Mucosa of gallbladder (tissue), 1 donor: ENCODE data around the gene PHF2. TPM values are rescaled to one million over a fixed set of nuclear protein-coding genes. Genes with fewer than 3 reads are reported as not detected.

ENCODE experiments used
- DNase-seq: peaks from one replicate; pipeline ENCODE4 v3.0.0-alpha.2; 2020; ENCODE audit warnings: low spot score
- total RNA-seq: library from RNA; stranded (reverse); gene quantifications from one replicate; pipeline ENCODE4 v1.2.1, GENCODE V29; 2021
- donor health status: DM: no; HTN: no; CAD: no.

The PHF2 gene
- total RNA-seq, 1 donor from 2014 or later: 31.0 TPM

DNA sequence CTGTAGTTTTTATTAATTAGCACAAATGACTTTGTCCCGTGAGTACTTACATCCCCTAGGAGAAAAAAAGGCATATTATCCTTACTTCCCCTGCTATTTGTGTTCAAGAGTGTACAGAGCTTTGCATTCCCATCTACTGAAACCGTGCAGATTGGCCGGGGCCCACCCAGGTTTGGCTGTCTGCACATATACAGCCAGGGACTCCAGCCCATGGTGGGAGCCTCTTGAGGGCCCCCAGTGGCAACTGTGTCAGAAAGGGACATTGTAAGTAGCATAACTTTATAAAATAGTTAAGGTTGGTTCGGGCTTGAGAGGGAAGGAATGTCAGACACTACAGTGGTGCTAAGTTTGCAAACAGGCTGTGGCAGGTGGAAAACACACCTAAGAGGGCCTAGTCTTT lies 24.7 kb downstream of the PHF2 start:
- no peak for DNase-seq

DNA sequence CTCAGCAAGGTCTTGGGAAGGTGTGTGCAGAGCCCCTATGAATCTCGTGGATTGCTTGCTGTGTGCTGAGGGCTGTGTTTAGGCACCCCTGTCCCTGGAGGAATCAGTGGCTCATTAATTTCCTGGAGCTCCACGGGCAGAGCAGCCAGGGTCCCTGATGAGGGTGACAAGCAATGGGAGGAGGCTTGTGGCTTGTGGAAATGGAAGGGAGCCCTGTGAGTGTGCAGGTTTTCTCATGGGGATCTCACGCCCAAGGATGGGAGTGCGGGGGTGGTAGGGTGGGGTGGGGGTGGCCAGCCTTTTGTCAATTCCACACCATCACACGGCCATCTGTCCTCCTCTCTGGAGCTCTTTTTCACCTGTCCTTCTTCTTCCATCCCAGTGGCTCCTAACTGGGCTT lies 25.3 kb downstream of the PHF2 start:
- DNase-seq: no peak

- no peak for DNase-seq
These were observed 26.6 kb downstream of the PHF2 start for GRCh38 chr9:93603011-93603410.

DNA sequence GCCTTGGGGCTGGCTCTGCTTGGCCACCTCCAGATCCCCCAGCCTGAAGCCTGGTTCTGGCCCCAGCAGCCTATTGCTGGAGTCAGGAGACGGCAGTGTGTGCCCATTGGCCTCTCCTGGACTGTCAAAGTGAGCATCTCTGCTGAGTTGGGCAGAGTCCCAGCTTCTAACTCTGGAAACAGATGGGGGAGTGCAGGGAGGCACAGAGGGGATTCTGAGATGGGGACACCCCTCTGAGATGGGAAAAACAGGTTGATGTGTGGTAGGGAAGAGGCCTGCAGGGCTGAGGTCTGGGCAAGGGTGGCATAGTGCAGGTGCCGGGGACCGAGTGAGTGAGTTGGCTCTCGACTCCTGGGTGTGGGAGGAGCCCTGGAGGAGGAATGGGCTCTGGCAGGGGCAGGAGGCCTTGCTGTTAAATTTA lies 27.5 kb downstream of the PHF2 start:
- no peak for DNase-seq

DNA sequence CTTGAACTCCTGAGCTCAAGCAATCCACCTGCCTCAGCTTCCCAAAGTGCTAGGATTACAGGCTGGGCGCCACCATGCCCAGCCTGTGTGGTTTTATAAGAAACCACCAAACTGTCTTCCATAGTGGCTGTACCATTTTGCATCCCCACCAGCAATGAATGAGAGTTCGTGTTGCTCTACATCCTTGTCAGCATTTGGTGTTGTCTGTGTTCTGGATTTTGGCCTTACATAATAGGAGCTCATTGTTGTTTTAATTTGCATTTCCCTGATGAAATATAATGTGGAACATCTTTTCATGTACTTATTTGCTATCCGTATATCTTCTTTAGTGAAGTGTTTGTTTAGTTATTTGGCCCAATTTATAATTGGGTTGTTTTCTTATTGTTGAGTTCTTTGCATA lies 29.8 kb downstream of the PHF2 start:
- no peak for DNase-seq

- no peak for DNase-seq
These were observed 33.8 kb downstream of the PHF2 start for GRCh38 chr9:93610206-93610605.

- DNase-seq: no peak
These were observed 35.8 kb downstream of the PHF2 start for GRCh38 chr9:93612052-93612795.

DNA sequence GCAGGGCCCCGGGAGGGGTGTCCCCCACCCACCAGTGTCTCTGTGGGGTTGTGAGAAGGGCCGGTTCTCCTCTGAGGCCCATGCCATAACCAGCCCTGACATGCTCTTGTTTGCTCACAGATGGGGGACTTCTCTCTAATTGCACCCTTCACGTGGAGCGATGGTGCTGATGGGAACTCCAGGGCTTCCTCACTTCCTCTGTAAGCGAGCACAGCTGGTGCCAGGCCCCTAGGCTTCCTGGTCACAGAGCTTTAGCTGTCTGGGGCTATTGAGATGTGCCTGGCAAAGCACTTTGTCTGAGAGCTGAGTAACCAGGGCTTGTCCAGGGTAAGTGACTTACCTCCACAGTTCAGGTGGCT lies 36.4 kb downstream of the PHF2 start:
- DNase-seq: no peak

DNA sequence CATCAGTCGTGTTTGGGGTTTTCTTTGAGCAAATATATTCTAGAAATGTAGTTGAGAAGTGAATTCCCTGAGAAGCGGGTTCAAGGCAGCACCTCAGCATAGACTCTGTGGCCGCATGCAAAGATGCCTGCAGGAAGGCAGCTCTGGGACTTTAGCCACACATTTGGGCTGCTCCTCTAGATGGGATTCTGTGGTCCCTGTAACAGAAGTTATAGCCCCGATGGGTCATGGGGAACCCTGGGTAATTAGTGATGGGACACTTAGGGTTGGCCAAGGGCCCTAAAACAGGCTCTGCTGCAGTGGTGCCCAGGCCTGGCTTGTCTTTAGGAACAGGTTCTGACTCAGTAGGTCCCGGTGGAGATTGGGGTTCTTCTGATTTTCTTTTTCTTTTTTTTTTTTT lies 36.8 kb downstream of the PHF2 start:
- DNase-seq: no peak

- no peak for DNase-seq
These were observed 37.4 kb downstream of the PHF2 start for GRCh38 chr9:93613791-93614190.

- no peak for DNase-seq
These were observed 38.6 kb downstream of the PHF2 start for GRCh38 chr9:93614830-93615468.

- DNase-seq: no peak
These were observed 39.7 kb downstream of the PHF2 start for GRCh38 chr9:93616044-93616443.

DNA sequence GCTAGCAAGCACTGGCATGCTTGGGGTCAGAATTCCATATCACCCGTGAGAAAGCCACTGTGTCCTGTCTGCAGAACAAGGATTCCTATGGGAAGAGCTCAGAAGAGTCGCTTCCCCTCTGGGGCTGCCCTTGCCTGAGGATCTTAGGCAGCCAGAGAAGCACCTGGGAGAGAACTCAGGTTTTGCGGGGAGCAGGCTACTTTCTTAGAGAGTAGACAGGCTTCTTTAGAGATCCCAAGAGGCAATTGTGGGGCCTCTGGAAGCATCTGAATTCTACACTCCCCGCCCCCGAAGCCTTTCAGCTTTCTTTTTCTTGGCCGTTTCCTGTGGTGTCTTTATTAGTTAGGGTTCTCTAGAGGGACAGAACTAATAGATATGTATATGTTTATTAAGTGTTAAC lies 40.9 kb downstream of the PHF2 start:
- DNase-seq: no peak

DNA sequence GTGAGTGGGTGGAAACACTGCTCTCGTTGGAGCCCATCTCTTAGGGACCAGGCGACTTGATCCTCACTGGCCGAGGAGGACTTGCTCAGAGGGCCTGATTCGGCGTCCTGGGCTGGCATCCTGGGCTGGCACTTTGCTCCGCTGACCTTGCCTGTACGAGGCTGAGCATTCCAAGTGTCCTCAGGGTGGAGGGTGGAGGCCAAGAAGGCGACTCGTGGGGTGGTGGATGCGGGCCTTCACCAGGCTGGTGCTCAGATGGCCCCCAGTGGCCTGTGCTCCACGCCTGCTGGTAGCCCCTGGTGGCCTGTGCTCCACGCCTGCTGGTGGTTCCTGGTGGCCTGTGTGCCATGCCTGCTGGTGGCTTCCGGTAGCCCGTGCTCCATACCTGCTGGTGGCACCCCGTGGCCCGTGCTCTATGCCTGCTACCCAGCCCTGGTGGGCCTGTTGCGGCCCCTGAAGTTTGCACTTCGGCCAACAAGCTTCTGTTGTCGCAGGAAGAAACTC lies 42.9 kb downstream of the PHF2 start:
- DNase-seq: no peak

- DNase-seq: no peak
These were observed 43.7 kb downstream of the PHF2 start for GRCh38 chr9:93620041-93620506.

DNA sequence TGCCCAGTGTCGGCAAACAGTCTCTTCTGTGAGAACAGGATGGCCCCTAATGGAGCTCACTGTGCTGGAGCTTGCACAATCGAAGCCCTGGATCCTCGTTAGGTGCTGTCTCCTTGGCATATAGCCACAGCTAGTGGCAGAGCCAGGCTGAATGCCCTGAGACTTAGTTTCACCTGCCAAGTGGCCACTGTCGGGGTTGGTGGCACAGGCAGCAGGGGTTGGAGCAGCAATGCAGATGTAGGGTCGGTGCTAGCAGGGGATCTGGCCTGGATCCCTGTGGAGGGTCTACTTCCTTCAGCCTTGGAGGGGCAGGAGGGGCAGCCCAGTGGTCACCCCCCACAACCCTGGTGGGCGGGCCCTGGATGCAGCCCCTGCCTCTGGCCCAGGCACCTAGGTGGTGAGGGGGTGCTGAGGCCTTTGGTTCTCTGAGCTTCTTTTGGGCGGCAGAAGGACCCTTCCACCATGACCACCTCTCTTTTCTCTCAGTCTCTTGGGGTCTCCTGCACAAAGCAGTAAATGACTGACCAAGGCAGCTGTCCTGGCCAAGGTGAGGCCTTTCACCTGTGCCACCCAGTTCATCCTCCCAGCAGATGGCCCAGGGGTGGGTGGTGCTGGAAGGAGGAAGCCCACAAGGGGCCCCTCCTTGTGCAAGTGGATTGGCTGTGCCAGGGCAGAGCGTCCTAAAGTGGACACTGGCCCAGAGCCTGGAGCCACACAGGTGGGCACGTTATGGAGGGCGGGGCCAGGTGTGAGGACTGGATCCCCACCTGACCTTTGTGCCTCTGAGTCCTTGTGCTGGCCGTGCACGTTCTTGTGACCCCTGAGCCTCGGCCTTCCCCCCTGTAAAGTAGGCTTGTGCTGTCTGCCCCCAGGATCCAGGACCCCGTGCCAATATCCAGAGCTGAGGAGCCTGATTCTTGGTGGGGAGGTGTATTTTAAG lies 44.8 kb downstream of the PHF2 start:
- DNase-seq: no peak

DNA sequence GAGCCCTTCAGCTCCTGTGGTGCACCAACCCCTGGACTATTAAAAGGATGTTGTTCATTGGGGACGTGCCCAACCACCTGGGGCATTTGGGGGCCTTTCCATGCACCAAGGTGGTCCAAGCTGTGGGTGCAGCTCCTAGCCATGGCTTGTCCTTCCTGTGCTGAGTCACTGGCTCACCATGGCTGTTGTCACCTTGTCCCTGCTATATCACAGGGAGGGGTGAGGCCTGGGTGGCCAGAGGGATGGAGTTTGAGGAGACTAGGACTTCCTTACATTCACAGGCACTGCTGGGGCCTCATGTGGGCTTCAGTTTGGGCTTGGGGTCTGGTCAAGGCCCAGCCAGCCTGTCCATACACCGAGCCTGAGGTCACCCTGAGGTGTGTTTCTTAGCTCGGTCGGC lies 45.5 kb downstream of the PHF2 start:
- DNase-seq: no peak

GRCh38 chr9:93622691-93623090 lies 46.3 kb downstream of the PHF2 start:
- no peak for DNase-seq

- no peak for DNase-seq
These were observed 47.4 kb downstream of the PHF2 start for GRCh38 chr9:93623753-93624152.

DNA sequence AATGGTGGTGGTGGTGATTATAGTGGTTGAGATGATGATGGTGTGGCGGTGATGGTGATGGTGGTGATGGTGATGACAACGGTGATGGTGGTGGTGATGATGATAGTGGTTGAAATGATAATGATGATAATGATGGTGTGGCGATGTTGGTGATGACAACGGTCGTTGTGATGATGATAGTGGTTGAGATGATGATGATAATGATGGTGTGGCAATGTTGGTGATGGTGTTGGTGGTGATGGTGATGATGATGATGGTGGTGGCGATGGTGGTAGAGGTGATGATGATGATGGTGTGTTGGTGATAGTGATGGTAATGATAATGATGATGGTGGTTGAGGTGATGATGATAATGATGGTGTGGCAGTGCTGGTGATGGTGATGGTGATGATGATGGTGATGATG lies 48.0 kb downstream of the PHF2 start:
- DNase-seq: no peak

- DNase-seq: no peak
These were observed 48.6 kb downstream of the PHF2 start for GRCh38 chr9:93624977-93625376.

- no peak for DNase-seq
These were observed 53.5 kb downstream of the PHF2 start for GRCh38 chr9:93629920-93630319.
